GM21619 (cell line): ENCODE measurements around the gene CACNA2D3.

Source experiments
- ATAC-seq: cut with Tn5 transposase; IDR thresholded peaks from one replicate; pipeline ENCODE4 v1.9.1; 2021; ENCODE audit not compliant: unreplicated experiment

The CACNA2D3 gene

GRCh38 chr3:54126551-54126950, 4.2 kb downstream of the CACNA2D3 start:
- no peak for ATAC-seq

GRCh38 chr3:54127499-54128056, 5.2 kb downstream of the CACNA2D3 start:
- ATAC-seq: no peak

- no peak for ATAC-seq
These were observed 8.8 kb downstream of the CACNA2D3 start for GRCh38 chr3:54131026-54131605.

GRCh38 chr3:54131890-54132289, 9.5 kb downstream of the CACNA2D3 start:
- no peak for ATAC-seq

GRCh38 chr3:54132685-54133084, 10.3 kb downstream of the CACNA2D3 start:
- ATAC-seq: no peak

GRCh38 chr3:54133196-54133595, 10.8 kb downstream of the CACNA2D3 start:
- ATAC-seq: no peak

GRCh38 chr3:54134155-54134554, 11.8 kb downstream of the CACNA2D3 start:
- no peak for ATAC-seq

GRCh38 chr3:54134713-54135112, 12.4 kb downstream of the CACNA2D3 start:
- no peak for ATAC-seq

GRCh38 chr3:54137311-54137710, 15.0 kb downstream of the CACNA2D3 start:
- no peak for ATAC-seq

GRCh38 chr3:54138937-54139547, 16.7 kb downstream of the CACNA2D3 start:
- ATAC-seq: no peak

GRCh38 chr3:54139630-54140029, 17.3 kb downstream of the CACNA2D3 start:
- no peak for ATAC-seq

GRCh38 chr3:54144284-54144683, 21.9 kb downstream of the CACNA2D3 start:
- ATAC-seq: no peak

- no peak for ATAC-seq
These were observed 24.3 kb downstream of the CACNA2D3 start for GRCh38 chr3:54146506-54147239.

GRCh38 chr3:54150864-54151467, 28.6 kb downstream of the CACNA2D3 start:
- ATAC-seq: no peak

- no peak for ATAC-seq
These were observed 31.1 kb downstream of the CACNA2D3 start for GRCh38 chr3:54153477-54153876.

- no peak for ATAC-seq
These were observed 35.5 kb downstream of the CACNA2D3 start for GRCh38 chr3:54157860-54158259.

- no peak for ATAC-seq
These were observed 37.6 kb downstream of the CACNA2D3 start for GRCh38 chr3:54159917-54160316.

- no peak for ATAC-seq
These were observed 41.1 kb downstream of the CACNA2D3 start for GRCh38 chr3:54163441-54163840.

GRCh38 chr3:54164192-54164975, 42.0 kb downstream of the CACNA2D3 start:
- ATAC-seq: no peak

GRCh38 chr3:54165865-54166264, 43.5 kb downstream of the CACNA2D3 start:
- no peak for ATAC-seq

- ATAC-seq: no peak
These were observed 45.6 kb downstream of the CACNA2D3 start for GRCh38 chr3:54167999-54168398.
